ENCODE data around the gene ZNF407.

The ZNF407 gene

GRCh38 chr18:75106746-75107145 is 509.1 kb downstream of the ZNF407 start:
- no peaks in the 10 kb centered on the region for H3K27me3 ChIP-seq

GRCh38 chr18:75107196-75107930 is 509.7 kb downstream of the ZNF407 start:
- TF ChIP-seq, protein P1, sequence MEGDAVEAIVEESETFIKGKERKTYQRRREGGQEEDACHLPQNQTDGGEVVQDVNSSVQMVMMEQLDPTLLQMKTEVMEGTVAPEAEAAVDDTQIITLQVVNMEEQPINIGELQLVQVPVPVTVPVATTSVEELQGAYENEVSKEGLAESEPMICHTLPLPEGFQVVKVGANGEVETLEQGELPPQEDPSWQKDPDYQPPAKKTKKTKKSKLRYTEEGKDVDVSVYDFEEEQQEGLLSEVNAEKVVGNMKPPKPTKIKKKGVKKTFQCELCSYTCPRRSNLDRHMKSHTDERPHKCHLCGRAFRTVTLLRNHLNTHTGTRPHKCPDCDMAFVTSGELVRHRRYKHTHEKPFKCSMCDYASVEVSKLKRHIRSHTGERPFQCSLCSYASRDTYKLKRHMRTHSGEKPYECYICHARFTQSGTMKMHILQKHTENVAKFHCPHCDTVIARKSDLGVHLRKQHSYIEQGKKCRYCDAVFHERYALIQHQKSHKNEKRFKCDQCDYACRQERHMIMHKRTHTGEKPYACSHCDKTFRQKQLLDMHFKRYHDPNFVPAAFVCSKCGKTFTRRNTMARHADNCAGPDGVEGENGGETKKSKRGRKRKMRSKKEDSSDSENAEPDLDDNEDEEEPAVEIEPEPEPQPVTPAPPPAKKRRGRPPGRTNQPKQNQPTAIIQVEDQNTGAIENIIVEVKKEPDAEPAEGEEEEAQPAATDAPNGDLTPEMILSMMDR (IDR thresholded peaks at IDR 0.05; ENCODE audit: low read depth, low read length), result no peak
- H3K36me3 ChIP-seq, result no peaks in the 10 kb centered on the region
- H3K4me1 ChIP-seq, result no peaks in the 10 kb centered on the region
- no peak overlapping the region for H3K4me3 ChIP-seq (ENCODE audit: low read depth, low read length)
- no peaks in the 10 kb centered on the region for H3K27me3 ChIP-seq
- no peak for DNase-seq
- H3K9me3 ChIP-seq, result no peaks in the 10 kb centered on the region

More at GRCh38 chr18:75106746-75107145, 509.1 kb downstream of the ZNF407 start:
- Histone ChIP-seq H3K4me3 (ENCODE audit: low read depth, low read length) (no peak overlapping the region), H3K4me1 (no peaks in the 10 kb centered on the region), H3K36me3 (no peaks in the 10 kb centered on the region), H3K9me3 (no peaks in the 10 kb centered on the region)
- TF ChIP-seq, protein P1 (IDR thresholded peaks at IDR 0.05; ENCODE audit: low read depth, low read length), result no peak
- no peak for DNase-seq

DNA sequence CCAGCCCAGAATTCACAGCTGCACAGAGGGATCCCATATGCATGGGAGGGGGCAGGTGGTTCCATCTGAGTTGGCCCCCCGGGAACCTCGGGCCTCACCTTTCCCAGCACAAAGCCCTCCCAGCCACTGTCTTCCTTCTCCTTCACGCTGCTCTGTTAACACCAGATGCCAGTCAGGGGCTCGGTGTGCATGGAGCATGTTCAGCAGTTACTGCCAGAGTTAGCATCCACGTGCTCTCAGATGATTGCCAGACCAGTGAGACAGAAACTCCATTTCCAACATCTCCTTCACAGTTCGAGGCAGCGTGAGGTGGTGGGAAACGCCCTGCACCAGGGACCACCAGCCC is 510.2 kb downstream of the ZNF407 start:
- H3K9me3 ChIP-seq, result no peaks in the 10 kb centered on the region
- H3K4me1 ChIP-seq, result no peaks in the 10 kb centered on the region
- no peaks in the 10 kb centered on the region for H3K27me3 ChIP-seq
- TF ChIP-seq, protein P1 (IDR thresholded peaks at IDR 0.05; ENCODE audit: low read depth, low read length), result no peak
- DNase-seq, result no peak
- no peaks in the 10 kb centered on the region for H3K36me3 ChIP-seq
- no peak overlapping the region for H3K4me3 ChIP-seq (ENCODE audit: low read depth, low read length)

DNA sequence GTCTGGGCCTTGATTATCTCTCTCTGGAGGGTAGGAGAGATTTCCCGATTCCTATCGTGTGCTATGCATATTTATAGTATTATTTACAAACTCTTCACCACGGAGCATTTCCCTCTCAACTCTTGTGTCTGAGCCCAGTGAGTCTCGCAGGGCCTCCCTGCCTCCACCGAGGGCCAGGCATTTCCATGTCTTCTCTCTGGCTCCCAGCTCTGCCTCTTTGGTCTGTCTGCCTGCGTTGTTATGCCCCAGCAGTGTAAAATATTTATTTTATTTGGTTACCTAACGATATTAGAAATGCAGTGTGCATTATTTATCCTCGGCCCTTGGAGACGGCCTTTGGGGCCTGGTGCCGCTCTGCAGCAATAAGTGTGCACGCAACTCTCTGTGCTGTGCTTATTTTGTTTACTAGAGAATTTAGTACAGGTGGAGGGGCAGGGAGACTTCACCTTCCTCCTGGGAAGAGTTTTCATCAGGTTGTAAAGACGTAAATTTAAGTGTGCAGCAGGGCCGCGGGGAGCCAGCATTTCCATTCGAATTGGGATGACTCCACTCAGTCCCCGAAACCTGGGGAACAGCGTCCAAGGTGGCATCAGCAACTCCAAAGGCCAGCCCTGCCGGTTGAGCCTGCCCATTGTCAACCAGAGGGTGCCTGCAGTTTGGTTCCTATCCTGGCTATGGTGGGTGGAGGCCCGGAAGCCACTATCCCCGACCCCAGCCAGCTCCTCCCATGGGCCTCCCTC is 511.1 kb downstream of the ZNF407 start:
- H3K4me3 ChIP-seq (ENCODE audit: low read depth, low read length), result no peak overlapping the region
- TF ChIP-seq, protein P1 (IDR thresholded peaks at IDR 0.05; ENCODE audit: low read depth, low read length), result no peak
- no peaks in the 10 kb centered on the region for H3K4me1 ChIP-seq
- H3K9me3 ChIP-seq, result no peaks in the 10 kb centered on the region
- no peaks in the 10 kb centered on the region for H3K36me3 ChIP-seq
- DNase-seq, result no peak
- no peaks in the 10 kb centered on the region for H3K27me3 ChIP-seq

- Histone ChIP-seq H3K4me1 (no peaks in the 10 kb centered on the region), H3K9me3 (no peaks in the 10 kb centered on the region), H3K4me3 (ENCODE audit: low read depth, low read length) (no peak overlapping the region), H3K27me3 (no peaks in the 10 kb centered on the region), H3K36me3 (no peaks in the 10 kb centered on the region)
- TF ChIP-seq, protein P1 (IDR thresholded peaks at IDR 0.05; ENCODE audit: low read depth, low read length), result no peak
- no peak for DNase-seq
Observed at GRCh38 chr18:75109319-75109691, 511.6 kb downstream of the ZNF407 start.

- TF ChIP-seq, protein P1 (IDR thresholded peaks at IDR 0.05; ENCODE audit: low read depth, low read length), result no peak
- Histone ChIP-seq H3K27me3 (no peaks in the 10 kb centered on the region), H3K4me1 (no peaks in the 10 kb centered on the region), H3K36me3 (no peaks in the 10 kb centered on the region), H3K9me3 (no peaks in the 10 kb centered on the region), H3K4me3 (ENCODE audit: low read depth, low read length) (no peak overlapping the region)
- no peak for DNase-seq
Observed at GRCh38 chr18:75109819-75110218, 512.1 kb downstream of the ZNF407 start.

Data from BE2C (cell line).